BE2C (cell line): ENCODE measurements around the gene COL13A1.

Experiments
- DNase-seq: peaks from one replicate; pipeline ENCODE4 v3.0.0-alpha.2; 2020
- H3K27me3 ChIP-seq: fragments of 250-450 bp; sonication (Bioruptor Pico); 2 replicates; pipeline ENCODE4 v1.5.1; 2020; ENCODE audit warnings: mild to moderate bottlenecking
- H3K36me3 ChIP-seq: fragments of 250-450 bp; sonication (Bioruptor Pico); 2 replicates; pipeline ENCODE4 v1.5.1; 2020; ENCODE audit warnings: mild to moderate bottlenecking
- H3K4me1 ChIP-seq: fragments of 250-450 bp; sonication (Bioruptor Pico); 2 replicates; pipeline ENCODE4 v1.5.1; 2020
- H3K4me3 ChIP-seq: 2 replicates; pipeline ENCODE4 v1.5.1; 2011; ENCODE audit warnings: low read depth, low read length
- H3K9me3 ChIP-seq: fragments of 250-450 bp; sonication (Bioruptor Pico); 2 replicates; pipeline ENCODE4 v1.5.1; 2020
- TF ChIP-seq, protein P1 (sequence below): IDR thresholded peaks from 2 replicates; pipeline ENCODE4 v1.5.1; 2012; ENCODE audit warnings: mild to moderate bottlenecking, low read depth, low read length

COL13A1 gene

DNA sequence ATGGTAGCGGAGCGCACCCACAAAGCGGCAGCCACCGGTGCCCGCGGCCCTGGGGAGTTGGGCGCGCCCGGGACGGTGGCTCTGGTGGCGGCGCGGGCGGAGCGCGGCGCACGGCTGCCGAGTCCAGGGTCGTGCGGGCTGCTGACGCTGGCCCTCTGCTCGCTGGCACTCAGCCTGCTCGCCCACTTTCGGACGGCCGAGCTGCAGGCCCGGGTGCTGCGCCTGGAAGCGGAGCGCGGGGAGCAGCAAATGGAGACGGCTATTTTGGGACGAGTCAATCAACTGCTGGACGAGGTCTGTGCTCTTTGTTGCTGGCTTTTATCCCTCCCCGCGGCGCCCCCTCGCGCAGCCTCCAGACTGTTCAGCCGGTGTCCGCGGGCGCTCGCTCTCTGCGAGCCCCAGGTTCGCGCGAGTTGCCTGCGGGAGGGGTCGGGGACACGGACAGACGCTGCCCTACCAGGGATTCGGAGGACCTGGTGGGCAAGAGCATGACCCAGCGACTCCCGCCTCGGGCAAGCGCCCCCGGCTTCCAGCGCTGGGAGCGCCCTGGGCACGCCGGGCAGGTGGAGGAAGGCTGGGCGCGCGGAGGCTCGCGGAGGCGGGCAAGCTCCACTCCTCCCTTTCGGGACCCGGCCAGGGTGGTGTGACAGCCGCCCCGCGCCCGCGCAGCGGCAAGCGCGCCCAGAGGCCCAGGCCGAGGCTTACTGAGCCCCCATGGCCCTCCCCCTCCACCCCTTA, 887 bp downstream of the COL13A1 start:
- Histone ChIP-seq H3K9me3 (no peaks in the 10 kb centered on the region), H3K4me3 (peak overlapping the region; percentile 46), H3K27me3 (peaks cover 29% of the 10 kb centered on the region), H3K4me1 (no peaks in the 10 kb centered on the region), H3K36me3 (no peaks in the 10 kb centered on the region)
- TF ChIP-seq, protein P1, sequence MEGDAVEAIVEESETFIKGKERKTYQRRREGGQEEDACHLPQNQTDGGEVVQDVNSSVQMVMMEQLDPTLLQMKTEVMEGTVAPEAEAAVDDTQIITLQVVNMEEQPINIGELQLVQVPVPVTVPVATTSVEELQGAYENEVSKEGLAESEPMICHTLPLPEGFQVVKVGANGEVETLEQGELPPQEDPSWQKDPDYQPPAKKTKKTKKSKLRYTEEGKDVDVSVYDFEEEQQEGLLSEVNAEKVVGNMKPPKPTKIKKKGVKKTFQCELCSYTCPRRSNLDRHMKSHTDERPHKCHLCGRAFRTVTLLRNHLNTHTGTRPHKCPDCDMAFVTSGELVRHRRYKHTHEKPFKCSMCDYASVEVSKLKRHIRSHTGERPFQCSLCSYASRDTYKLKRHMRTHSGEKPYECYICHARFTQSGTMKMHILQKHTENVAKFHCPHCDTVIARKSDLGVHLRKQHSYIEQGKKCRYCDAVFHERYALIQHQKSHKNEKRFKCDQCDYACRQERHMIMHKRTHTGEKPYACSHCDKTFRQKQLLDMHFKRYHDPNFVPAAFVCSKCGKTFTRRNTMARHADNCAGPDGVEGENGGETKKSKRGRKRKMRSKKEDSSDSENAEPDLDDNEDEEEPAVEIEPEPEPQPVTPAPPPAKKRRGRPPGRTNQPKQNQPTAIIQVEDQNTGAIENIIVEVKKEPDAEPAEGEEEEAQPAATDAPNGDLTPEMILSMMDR = no peak
- DNase-seq = peak; percentile 46

DNA sequence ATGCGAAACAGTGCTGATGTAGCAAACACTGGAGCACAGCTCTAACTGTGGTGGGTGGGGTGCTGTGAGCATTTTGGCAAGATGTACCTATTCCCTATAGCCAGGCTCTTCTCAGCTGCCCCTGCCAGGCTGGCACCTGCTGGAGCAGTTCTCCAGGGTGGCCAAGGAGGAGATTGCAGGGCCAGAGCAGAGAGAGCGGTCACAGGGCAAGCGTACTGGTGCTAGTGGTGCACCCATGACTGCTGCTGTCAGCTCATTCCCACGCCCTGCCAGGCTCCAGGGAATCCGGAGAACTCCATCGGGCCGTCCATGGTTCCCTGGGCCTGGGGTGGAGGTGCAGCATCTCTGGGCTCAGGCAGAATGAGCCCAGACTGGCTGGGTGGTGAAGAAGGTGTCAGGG, 2.1 kb downstream of the COL13A1 start:
- H3K4me1 ChIP-seq = no peaks in the 10 kb centered on the region
- TF ChIP-seq, protein P1 = no peak
- no peak overlapping the region for H3K4me3 ChIP-seq
- no peaks in the 10 kb centered on the region for H3K9me3 ChIP-seq
- no peak for DNase-seq
- peaks cover 29% of the 10 kb centered on the region for H3K27me3 ChIP-seq
- H3K36me3 ChIP-seq = no peaks in the 10 kb centered on the region

DNA sequence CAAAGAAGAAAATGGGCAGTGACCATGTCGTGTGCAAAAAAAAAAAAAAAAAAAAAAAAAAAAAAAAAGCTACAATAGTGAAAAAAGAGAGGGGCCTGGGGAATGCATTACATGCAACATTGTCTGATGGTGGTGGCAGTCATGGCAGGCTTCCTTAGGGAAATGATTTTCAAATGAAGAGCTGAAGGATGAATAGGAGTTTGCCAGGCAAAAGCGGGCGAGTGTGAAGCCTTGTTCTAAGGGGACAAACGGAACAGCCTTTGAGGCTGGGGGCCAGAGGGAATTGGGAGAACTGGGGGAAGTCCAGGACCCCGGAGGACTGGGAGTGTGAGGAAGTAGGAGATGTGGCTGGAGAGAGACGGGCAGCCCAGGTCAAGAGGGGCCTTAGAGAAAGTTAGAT, 3.1 kb downstream of the COL13A1 start:
- TF ChIP-seq, protein P1 = no peak
- DNase-seq = no peak
- Histone ChIP-seq H3K4me3 (no peak overlapping the region), H3K9me3 (no peaks in the 10 kb centered on the region), H3K4me1 (no peaks in the 10 kb centered on the region), H3K36me3 (no peaks in the 10 kb centered on the region), H3K27me3 (peaks cover 29% of the 10 kb centered on the region)

DNA sequence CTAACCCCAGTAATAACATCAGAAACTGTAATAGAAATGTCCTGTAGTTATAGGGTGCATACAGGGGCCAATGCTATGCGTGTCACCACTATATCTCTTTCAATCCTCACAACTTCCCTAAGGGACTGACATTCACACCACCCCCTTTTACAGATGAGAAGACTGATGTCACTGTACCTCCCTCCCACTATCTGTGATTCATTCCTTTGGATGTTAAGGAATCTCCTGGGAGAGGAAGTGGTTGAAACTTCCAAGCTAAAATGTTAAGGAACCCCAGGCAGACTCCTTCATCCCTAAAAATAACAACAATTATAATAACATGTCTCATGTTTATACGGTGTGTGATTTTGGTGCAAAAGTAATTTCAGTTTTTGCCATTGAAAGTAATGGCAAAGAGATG, 5.4 kb downstream of the COL13A1 start:
- no peaks in the 10 kb centered on the region for H3K9me3 ChIP-seq
- no peaks in the 10 kb centered on the region for H3K4me1 ChIP-seq
- TF ChIP-seq, protein P1 = no peak
- no peak overlapping the region for H3K4me3 ChIP-seq
- DNase-seq = no peak
- H3K27me3 ChIP-seq = peaks cover 14% of the 10 kb centered on the region
- H3K36me3 ChIP-seq = no peaks in the 10 kb centered on the region

DNA sequence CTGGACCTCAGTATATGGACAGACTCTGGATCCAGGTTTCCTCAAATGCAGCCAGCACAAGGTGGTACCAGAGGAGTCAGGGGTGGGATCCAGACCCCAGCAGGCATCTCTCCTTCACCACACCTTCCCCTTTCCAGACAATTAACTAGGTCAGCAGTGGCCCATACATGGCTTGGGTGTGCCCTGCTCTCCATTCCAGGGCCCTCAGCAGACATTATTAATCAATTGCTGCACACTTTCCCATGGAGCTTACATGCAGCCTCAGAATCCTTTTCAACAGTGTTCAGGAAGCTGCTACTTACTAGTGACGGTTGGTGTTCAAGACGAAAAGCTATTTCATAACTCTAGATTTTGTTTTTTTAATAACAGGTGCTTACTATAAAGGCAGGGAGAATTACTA, 6.0 kb downstream of the COL13A1 start:
- no peaks in the 10 kb centered on the region for H3K36me3 ChIP-seq
- H3K9me3 ChIP-seq = no peaks in the 10 kb centered on the region
- H3K4me3 ChIP-seq = no peak overlapping the region
- H3K27me3 ChIP-seq = peaks cover 8% of the 10 kb centered on the region
- TF ChIP-seq, protein P1 = no peak
- H3K4me1 ChIP-seq = no peaks in the 10 kb centered on the region
- no peak for DNase-seq

DNA sequence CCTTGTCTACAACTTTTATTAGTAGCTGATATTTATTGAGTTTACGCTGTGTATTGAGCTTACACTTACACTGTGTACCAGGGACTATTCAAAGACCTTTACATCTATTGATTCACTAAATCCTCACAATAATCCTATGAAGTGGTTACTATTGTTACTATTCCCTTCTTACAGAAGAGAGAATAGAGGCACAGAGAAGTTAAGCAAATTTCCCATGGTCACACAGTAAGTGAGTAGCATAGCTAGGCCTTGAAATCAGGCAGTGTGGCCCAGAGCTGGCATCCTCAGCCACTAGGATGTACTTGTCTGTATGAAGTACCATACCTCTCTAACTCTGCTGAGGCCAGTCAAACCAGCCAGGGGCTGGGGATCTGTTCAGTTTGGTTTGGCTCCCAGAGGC, 7.6 kb downstream of the COL13A1 start:
- H3K4me3 ChIP-seq = no peak overlapping the region
- no peak for DNase-seq
- TF ChIP-seq, protein P1 = no peak
- no peaks in the 10 kb centered on the region for H3K27me3 ChIP-seq
- H3K4me1 ChIP-seq = no peaks in the 10 kb centered on the region
- H3K9me3 ChIP-seq = no peaks in the 10 kb centered on the region
- H3K36me3 ChIP-seq = no peaks in the 10 kb centered on the region
